Testis (tissue), 2 donors: ENCODE data around the gene PTPRD.

ENCODE experiments used
- CTCF ChIP-seq, 3 experiments: fragments of 450-650 bp in 2 of 3; fragments of 200-600 bp in 1 of 3; sonication (generic) in 1 of 3; IDR thresholded peaks; one replicate each; pipeline ENCODE4 v1.5.1; 2016 to 2019; ENCODE audit warnings: antibody characterized with exemption in 3 of 3, mild to moderate bottlenecking in 2 of 3, moderate library complexity in 1 of 3
- POLR2A ChIP-seq: fragments of 450-650 bp; IDR thresholded peaks from one replicate; pipeline ENCODE4 v1.6.1; 2017; ENCODE audit warnings: antibody characterized with exemption, mild to moderate bottlenecking, moderate library complexity

- TF ChIP-seq CTCF (IDR thresholded peaks at IDR 0.05): no peak
- TF ChIP-seq POLR2A: no peak
Measured at GRCh38 chr9:9645006-9645405, 967.8 kb downstream of the PTPRD start.
